ENCODE data around the gene ZNF534. TPM values are rescaled to one million over a fixed set of nuclear protein-coding genes. Genes with fewer than 3 reads are reported as not detected.
A peak's percentile ranks its signal among the peaks of the same experiment; 100 is the strongest.

The ZNF534 gene
- total and polyA plus RNA-seq, 2 of the 13 experiments (the other 11 are each of a cell fraction or from before 2014, with no cell fraction given) = 0.04 to 0.08 TPM

DNA sequence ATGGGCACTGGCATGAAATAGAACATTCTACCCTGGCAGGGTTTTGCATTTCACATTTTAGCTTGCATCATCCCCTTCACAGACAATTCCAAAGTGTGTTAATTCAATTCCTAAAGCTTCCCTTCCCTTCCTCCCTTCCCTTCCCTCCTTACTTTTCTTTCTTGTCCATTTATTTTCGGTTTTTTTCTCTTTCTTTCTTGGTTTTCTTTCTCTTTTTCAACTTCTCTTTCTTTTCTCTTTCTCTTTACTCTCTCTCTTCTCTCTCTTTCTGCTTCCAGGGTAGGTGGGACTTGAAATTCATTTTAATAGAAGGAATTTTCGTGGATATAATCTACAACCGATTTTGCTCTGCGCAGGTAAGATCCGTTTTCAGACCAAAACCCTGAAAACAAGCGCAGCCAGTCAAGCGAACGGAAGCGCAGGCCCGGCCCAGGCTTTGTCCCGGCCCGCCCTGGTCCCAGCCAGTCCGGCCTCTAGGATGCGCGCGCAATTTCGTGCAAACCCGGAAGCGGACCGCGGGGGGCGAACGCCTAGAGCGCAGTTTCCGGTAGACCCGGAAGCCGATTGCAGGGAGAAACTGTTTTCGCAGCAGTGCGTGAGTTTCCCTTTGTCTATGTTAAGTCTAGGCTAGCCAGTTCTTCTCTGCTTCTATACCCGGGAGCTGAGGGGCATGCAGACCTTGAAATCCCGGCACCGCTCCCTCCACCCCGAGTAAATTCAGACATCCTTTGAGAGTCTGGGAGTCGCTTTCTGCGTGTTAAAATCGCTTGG lies 31.5 kb upstream of the ZNF534 start, which contains the start of gene ZNF528 (continued):
- no peak for TF ChIP-seq TIGD3 (CRISPR knock-in tag; IDR thresholded peaks at IDR 0.05; ENCODE audit: borderline replicate concordance)
- TF ChIP-seq NCOA2 (CRISPR knock-in tag; IDR thresholded peaks at IDR 0.05) = 0 out of 2 replicates have a peak, but pooled peaks have one; percentile 18
- TF ChIP-seq KDM5A (IDR thresholded peaks at IDR 0.05; ENCODE audit: borderline replicate concordance, low read length) = 0 out of 2 replicates have a peak, but pooled peaks have one; percentile 34
- TF ChIP-seq ZFP82 (CRISPR knock-in tag; IDR thresholded peaks at IDR 0.05; ENCODE audit: borderline replicate concordance) = peak; percentile 59; the same call in 1 of the 2 replicates
- no peak for TF ChIP-seq ZFP41 (CRISPR knock-in tag; IDR thresholded peaks at IDR 0.05; ENCODE audit: borderline replicate concordance)
- TF ChIP-seq, protein P1, sequence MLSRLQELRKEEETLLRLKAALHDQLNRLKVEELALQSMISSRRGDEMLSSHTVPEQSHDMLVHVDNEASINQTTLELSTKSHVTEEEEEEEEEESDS (CRISPR knock-in tag; IDR thresholded peaks at IDR 0.05; ENCODE audit: borderline replicate concordance) = no peak
- TF ChIP-seq ELK4 (CRISPR knock-in tag; IDR thresholded peaks at IDR 0.05; ENCODE audit: borderline replicate concordance) = no peak
- no peak for TF ChIP-seq ZNF225 (CRISPR knock-in tag; IDR thresholded peaks at IDR 0.05)
- TF ChIP-seq U2AF1 (optimal IDR thresholded peaks at IDR 0.05; ENCODE audit: low read depth, low read length) = no peak
- TF ChIP-seq, protein P2, sequence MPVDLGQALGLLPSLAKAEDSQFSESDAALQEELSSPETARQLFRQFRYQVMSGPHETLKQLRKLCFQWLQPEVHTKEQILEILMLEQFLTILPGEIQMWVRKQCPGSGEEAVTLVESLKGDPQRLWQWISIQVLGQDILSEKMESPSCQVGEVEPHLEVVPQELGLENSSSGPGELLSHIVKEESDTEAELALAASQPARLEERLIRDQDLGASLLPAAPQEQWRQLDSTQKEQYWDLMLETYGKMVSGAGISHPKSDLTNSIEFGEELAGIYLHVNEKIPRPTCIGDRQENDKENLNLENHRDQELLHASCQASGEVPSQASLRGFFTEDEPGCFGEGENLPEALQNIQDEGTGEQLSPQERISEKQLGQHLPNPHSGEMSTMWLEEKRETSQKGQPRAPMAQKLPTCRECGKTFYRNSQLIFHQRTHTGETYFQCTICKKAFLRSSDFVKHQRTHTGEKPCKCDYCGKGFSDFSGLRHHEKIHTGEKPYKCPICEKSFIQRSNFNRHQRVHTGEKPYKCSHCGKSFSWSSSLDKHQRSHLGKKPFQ (CRISPR knock-in tag; IDR thresholded peaks at IDR 0.05; ENCODE audit: insufficient replicate concordance) = no peak
- TF ChIP-seq ZNF3 (CRISPR knock-in tag; IDR thresholded peaks at IDR 0.05) = no peak
- no peak for TF ChIP-seq NFE2 (CRISPR knock-in tag; IDR thresholded peaks at IDR 0.05)
- TF ChIP-seq SNAPC2 (CRISPR knock-in tag; IDR thresholded peaks at IDR 0.05) = no peak
- 0 out of 2 replicates have a peak, but pooled peaks have one; percentile 28 for TF ChIP-seq SMAD1 (CRISPR knock-in tag; IDR thresholded peaks at IDR 0.05; ENCODE audit: borderline replicate concordance, low read depth)
- no peak for TF ChIP-seq NR1H2 (CRISPR knock-in tag; IDR thresholded peaks at IDR 0.05; ENCODE audit: borderline replicate concordance, low read depth)
- TF ChIP-seq, protein P3, sequence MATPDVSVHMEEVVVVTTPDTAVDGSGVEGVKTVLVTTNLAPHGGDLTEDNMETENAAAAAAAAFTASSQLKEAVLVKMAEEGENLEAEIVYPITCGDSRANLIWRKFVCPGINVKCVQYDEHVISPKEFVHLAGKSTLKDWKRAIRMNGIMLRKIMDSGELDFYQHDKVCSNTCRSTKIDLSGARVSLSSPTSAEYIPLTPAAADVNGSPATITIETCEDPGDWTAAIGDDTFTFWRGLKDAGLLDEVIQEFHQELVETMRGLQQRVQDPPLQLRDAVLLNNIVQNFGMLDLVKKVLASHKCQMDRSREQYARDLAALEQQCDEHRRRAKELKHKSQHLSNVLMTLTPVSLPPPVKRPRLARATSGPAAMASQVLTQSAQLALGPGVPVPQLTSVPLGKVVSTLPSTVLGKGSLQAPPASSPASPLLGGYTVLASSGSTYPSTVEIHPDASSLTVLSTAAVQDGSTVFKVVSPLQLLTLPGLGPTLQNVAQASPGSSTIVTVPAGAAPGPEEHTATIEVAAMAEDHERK (CRISPR knock-in tag; IDR thresholded peaks at IDR 0.05; ENCODE audit: low read depth) = no peak
- no peak for TF ChIP-seq HNF1A (IDR thresholded peaks at IDR 0.05; ENCODE audit: low read depth)
- peak; percentile 37; the same call in 1 of the 2 replicates for TF ChIP-seq HNF1A (CRISPR knock-in tag; IDR thresholded peaks at IDR 0.05; ENCODE audit: borderline replicate concordance)

Data from HepG2 (cell line).